IPS-15b (cell line): Measurements from ENCODE around the gene CEACAM21.

Source experiments
- H3K27me3 ChIP-seq: one replicate; pipeline ENCODE4 v1.6.1; 2013; ENCODE audit warnings: low read length; ENCODE audit not compliant: control insufficient read depth, insufficient read depth
- H3K36me3 ChIP-seq: one replicate; pipeline ENCODE4 v1.6.1; 2013; ENCODE audit warnings: low read length; ENCODE audit not compliant: control insufficient read depth, insufficient read depth
- H3K4me1 ChIP-seq: one replicate; pipeline ENCODE4 v1.6.1; 2013; ENCODE audit warnings: mild to moderate bottlenecking, low read length; ENCODE audit not compliant: control insufficient read depth, insufficient read depth
- H3K4me3 ChIP-seq: one replicate; pipeline ENCODE4 v1.5.1; 2013; ENCODE audit warnings: low read depth, low read length
- H3K9ac ChIP-seq: one replicate; pipeline ENCODE4 v1.6.1; 2013; ENCODE audit warnings: low read depth, mild to moderate bottlenecking, low read length
- H3K9me3 ChIP-seq: one replicate; pipeline ENCODE4 v1.6.1; 2013; ENCODE audit warnings: mild to moderate bottlenecking, low read length; ENCODE audit not compliant: control insufficient read depth, insufficient read depth

Gene CEACAM21

GRCh38 chr19:41551711-41552110 lies 24.3 kb upstream of the CEACAM21 start:
- Histone ChIP-seq H3K36me3 (no peaks in the 10 kb centered on the region), H3K4me1 (peaks cover 11% of the 10 kb centered on the region), H3K27me3 (peaks cover 4% of the 10 kb centered on the region), H3K9me3 (no peaks in the 10 kb centered on the region), H3K9ac (no peak overlapping the region), H3K4me3 (no peak overlapping the region)

DNA sequence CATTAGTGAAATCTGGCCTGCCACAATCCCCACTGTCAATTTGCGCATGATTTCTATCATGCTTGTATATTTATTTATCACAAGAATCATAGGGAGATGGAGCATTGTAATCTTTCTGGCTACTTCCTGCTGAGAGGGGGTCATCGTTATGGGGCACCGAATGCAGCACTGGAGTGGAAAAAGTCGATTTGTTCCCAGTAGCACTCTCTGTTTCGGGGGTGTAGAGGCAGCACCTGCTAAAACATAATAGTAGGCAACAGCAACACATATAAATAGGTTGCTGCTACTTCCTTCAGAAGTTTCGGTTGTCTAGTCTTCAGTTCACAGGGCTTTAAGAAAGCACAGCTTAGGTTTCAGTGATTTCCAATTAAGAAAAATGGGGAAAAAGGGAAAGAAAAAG lies 23.4 kb upstream of the CEACAM21 start:
- Histone ChIP-seq H3K9ac (no peak overlapping the region), H3K4me1 (peaks cover 11% of the 10 kb centered on the region), H3K4me3 (no peak overlapping the region), H3K27me3 (peaks cover 12% of the 10 kb centered on the region), H3K36me3 (no peaks in the 10 kb centered on the region), H3K9me3 (no peaks in the 10 kb centered on the region)

DNA sequence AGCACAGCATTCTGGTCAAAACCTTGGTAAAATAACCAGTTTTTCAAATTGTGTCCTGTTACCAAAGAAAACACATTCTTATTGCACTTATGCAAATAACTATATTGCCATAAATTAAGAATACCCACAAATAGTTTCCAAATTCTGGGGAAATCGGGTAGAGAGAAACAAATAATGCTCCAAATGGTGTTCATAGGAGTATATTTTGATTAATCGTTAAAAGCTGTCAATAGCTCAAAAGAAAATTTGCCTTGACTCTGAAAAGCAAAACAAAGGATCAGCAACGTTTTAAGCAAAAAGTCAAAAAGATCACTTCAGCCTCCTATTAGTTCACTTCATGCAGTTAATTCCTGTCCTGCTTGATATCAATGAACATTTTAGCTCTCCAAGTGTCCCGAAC lies 22.2 kb upstream of the CEACAM21 start:
- Histone ChIP-seq H3K36me3 (no peaks in the 10 kb centered on the region), H3K27me3 (peaks cover 21% of the 10 kb centered on the region), H3K4me3 (no peak overlapping the region), H3K9ac (no peak overlapping the region), H3K4me1 (peaks cover 8% of the 10 kb centered on the region), H3K9me3 (no peaks in the 10 kb centered on the region)

- no peaks in the 10 kb centered on the region for H3K9me3 ChIP-seq
- no peaks in the 10 kb centered on the region for H3K36me3 ChIP-seq
- no peaks in the 10 kb centered on the region for H3K4me1 ChIP-seq
- H3K27me3 ChIP-seq = peaks cover 26% of the 10 kb centered on the region
- no peak overlapping the region for H3K9ac ChIP-seq
- no peak overlapping the region for H3K4me3 ChIP-seq
Measured at GRCh38 chr19:41554907-41555306, 21.1 kb upstream of the CEACAM21 start.

- H3K27me3 ChIP-seq = peaks cover 30% of the 10 kb centered on the region
- H3K9ac ChIP-seq = no peak overlapping the region
- H3K4me3 ChIP-seq = no peak overlapping the region
- no peaks in the 10 kb centered on the region for H3K9me3 ChIP-seq
- H3K4me1 ChIP-seq = no peaks in the 10 kb centered on the region
- H3K36me3 ChIP-seq = no peaks in the 10 kb centered on the region
Measured at GRCh38 chr19:41555748-41556147, 20.2 kb upstream of the CEACAM21 start.

GRCh38 chr19:41563854-41564514 lies 12.0 kb upstream of the CEACAM21 start:
- Histone ChIP-seq H3K9ac (no peak overlapping the region), H3K4me3 (peak overlapping the region; percentile 36), H3K36me3 (no peaks in the 10 kb centered on the region), H3K9me3 (no peaks in the 10 kb centered on the region), H3K27me3 (peaks cover 78% of the 10 kb centered on the region), H3K4me1 (peaks cover 2% of the 10 kb centered on the region)

GRCh38 chr19:41564515-41565378 lies 11.2 kb upstream of the CEACAM21 start:
- Histone ChIP-seq H3K36me3 (no peaks in the 10 kb centered on the region), H3K4me3 (peak overlapping the region; percentile 36)

DNA sequence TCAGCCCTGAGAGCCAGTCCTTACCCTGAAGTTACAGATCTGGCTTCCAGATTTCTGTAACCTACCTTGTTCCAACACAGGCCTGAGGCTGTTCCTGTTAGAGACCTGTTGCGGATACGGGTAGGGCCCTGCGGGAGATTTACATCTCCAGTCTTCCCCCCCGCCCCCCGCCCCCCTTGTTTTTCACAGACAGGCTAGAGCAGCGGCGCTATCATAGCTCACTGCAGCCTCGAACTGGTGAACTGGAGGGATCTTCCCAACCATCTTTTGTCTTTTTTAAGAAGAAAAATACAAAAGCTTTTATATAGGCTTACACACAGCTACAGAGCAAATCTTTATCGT lies 10.6 kb upstream of the CEACAM21 start:
- H3K4me1 ChIP-seq = peaks cover 2% of the 10 kb centered on the region
- peaks cover 83% of the 10 kb centered on the region for H3K27me3 ChIP-seq
- no peaks in the 10 kb centered on the region for H3K9me3 ChIP-seq
- H3K9ac ChIP-seq = no peak overlapping the region
- no peak overlapping the region for H3K4me3 ChIP-seq
- no peaks in the 10 kb centered on the region for H3K36me3 ChIP-seq

More at GRCh38 chr19:41564515-41565378, 11.2 kb upstream of the CEACAM21 start:
- Histone ChIP-seq H3K4me1 (peaks cover 2% of the 10 kb centered on the region), H3K9me3 (no peaks in the 10 kb centered on the region), H3K27me3 (peaks cover 82% of the 10 kb centered on the region), H3K9ac (no peak overlapping the region)

- Histone ChIP-seq H3K9ac (no peak overlapping the region), H3K36me3 (no peaks in the 10 kb centered on the region), H3K9me3 (no peaks in the 10 kb centered on the region), H3K27me3 (peaks cover 87% of the 10 kb centered on the region), H3K4me1 (peaks cover 2% of the 10 kb centered on the region), H3K4me3 (no peak overlapping the region)
Measured at GRCh38 chr19:41566001-41566400, 10.0 kb upstream of the CEACAM21 start.

DNA sequence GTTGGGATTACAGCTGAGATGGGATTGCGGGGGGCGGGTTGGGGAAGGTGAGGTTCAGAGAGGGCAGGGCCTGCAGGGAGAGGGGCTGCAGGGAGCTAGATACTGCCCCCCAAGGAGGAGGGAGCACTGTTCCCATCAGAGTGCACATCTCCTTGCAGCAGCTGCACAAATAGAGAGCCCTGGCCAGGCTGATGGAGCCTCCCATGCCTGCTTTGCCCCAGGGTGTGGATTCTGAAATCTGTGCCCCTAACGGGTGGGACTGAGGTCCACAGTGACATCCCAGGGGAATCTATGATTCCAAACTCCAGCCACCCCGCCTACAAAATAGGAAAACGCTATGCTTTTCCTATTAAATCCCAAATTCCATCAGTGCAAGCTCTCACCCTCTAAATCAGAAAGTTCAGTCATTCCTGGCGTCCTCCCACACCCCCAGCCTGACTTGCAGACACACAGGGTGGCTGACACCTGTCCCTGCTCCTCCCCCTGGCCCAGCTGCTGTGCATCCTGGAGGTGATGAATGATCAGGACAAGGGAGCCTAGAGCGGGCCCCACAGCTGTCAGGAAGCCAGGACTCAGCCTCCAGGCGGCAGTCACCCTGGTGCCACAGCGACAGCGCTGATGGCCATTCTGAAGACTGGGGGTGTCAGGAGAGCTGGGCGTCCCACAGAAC lies 6.3 kb upstream of the CEACAM21 start:
- Histone ChIP-seq H3K4me3 (no peak overlapping the region), H3K36me3 (no peaks in the 10 kb centered on the region)

DNA sequence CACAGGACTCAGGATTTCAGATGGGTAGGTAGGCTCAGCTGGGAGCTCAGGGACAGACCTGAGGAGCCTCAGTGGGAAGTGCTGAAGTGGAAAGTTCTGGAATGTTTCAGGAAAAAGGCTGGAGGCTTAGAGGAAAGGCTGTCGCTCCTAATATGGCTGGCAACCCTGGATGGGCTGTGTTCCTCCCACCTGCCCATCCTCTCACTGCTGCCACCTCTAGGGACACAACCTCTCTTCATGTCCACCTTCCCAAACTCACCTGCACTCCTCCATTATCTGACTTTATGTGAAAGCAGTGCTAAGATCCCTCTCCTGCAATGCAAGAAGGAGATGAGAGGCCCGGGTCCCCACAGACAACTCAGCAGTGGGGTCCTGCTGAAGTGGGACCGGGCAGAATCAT lies 5.8 kb upstream of the CEACAM21 start:
- H3K36me3 ChIP-seq = no peaks in the 10 kb centered on the region
- no peaks in the 10 kb centered on the region for H3K9me3 ChIP-seq
- no peaks in the 10 kb centered on the region for H3K4me1 ChIP-seq
- H3K4me3 ChIP-seq = no peak overlapping the region
- peaks cover 79% of the 10 kb centered on the region for H3K27me3 ChIP-seq
- H3K9ac ChIP-seq = no peak overlapping the region

More for the DNA sequence above, 6.3 kb upstream of the CEACAM21 start:
- no peak overlapping the region for H3K9ac ChIP-seq
- no peaks in the 10 kb centered on the region for H3K4me1 ChIP-seq
- no peaks in the 10 kb centered on the region for H3K9me3 ChIP-seq
- peaks cover 82% of the 10 kb centered on the region for H3K27me3 ChIP-seq
